Measurements from ENCODE around the gene CLIC4. TPM values are rescaled to one million over a fixed set of nuclear protein-coding genes. Genes with fewer than 3 reads are reported as not detected.
A peak's percentile ranks its signal among the peaks of the same experiment; 100 is the strongest.

The CLIC4 gene
- total RNA-seq, 1 donor from 2014 or later, result 353 TPM

DNA sequence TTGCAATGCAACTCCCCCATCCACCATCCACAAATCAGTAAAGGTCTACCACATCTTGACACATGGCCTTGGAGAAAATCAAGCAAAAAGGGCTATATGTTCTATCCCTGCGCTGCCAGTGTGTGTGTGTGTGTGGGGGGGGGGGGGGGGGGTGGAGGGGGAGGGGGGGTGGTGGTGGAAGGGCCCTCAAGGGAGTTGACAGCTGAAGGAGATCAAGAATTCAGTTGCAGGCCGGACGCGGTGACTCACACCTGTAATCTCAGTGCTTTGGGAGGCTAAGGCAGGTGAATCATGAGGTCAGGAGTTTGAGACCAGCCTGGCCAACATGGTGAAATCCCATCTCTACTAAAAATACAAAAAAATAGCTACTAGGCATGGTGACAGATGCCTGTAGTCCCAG is 37.6 kb upstream of the CLIC4 start:
- Histone ChIP-seq H3K4me2 (ENCODE audit: low read length) (peak overlapping the region; percentile 26), H3K9ac (ENCODE audit: low read length) (no peak overlapping the region), H2AFZ (ENCODE audit: low read depth, low read length) (no peak overlapping the region), H3K4me1 (ENCODE audit: insufficient read depth, low read length) (peaks cover 31% of the 10 kb centered on the region), H3K27ac (ENCODE audit: low read depth, low read length) (no peak overlapping the region), H3K27me3 (ENCODE audit: insufficient read depth, low read length) (no peaks in the 10 kb centered on the region), H4K20me1 (ENCODE audit: insufficient read depth, low read length) (no peaks in the 10 kb centered on the region), H3K36me3 (ENCODE audit: insufficient read depth, low read length) (no peaks in the 10 kb centered on the region), H3K79me2 (ENCODE audit: insufficient read depth, low read length) (no peaks in the 10 kb centered on the region), H3K4me3 (ENCODE audit: insufficient read depth, low read depth, low read length) (no peak overlapping the region), H3K9me3 (ENCODE audit: insufficient read depth, low read depth, low read length) (no peaks in the 10 kb centered on the region)
- Mint-ChIP-seq H3K9me3 (ENCODE audit: unreplicated experiment) (peaks cover 2% of the 10 kb centered on the region), H3K4me3 (ENCODE audit: unreplicated experiment) (no peak overlapping the region), H3K36me3 (ENCODE audit: low read depth, unreplicated experiment) (no peaks in the 10 kb centered on the region), H3K27ac (ENCODE audit: unreplicated experiment) (no peak overlapping the region), H3K27me3 (ENCODE audit: low read depth, unreplicated experiment) (no peaks in the 10 kb centered on the region), H3K4me1 (ENCODE audit: low read depth, unreplicated experiment) (peaks cover 17% of the 10 kb centered on the region)
- FAIRE-seq (no peak), DNase-seq (ENCODE audit: low read depth) (peak; percentile 81)
- TF ChIP-seq, protein P1, sequence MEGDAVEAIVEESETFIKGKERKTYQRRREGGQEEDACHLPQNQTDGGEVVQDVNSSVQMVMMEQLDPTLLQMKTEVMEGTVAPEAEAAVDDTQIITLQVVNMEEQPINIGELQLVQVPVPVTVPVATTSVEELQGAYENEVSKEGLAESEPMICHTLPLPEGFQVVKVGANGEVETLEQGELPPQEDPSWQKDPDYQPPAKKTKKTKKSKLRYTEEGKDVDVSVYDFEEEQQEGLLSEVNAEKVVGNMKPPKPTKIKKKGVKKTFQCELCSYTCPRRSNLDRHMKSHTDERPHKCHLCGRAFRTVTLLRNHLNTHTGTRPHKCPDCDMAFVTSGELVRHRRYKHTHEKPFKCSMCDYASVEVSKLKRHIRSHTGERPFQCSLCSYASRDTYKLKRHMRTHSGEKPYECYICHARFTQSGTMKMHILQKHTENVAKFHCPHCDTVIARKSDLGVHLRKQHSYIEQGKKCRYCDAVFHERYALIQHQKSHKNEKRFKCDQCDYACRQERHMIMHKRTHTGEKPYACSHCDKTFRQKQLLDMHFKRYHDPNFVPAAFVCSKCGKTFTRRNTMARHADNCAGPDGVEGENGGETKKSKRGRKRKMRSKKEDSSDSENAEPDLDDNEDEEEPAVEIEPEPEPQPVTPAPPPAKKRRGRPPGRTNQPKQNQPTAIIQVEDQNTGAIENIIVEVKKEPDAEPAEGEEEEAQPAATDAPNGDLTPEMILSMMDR (IDR thresholded peaks at IDR 0.05; ENCODE audit: insufficient read depth, low read depth, low read length), result no peak

DNA sequence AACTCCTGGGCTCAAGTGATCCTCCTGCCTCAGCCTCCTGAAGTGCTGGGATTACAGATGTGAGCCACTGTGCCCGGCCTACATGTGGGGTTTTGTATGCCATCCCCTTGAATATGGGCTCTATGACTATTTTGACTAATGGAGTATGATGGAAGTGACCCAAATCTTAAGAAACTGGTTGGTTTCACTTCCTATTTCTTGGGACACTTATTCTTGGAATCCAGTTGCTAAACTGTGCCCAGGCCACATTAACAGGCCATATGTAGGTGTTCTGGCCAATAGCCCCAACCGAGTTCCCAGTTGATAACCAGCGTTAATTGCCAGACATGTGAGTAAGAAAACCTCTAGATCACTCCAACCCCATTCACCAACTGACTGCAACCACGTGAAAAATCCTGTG is 36.3 kb upstream of the CLIC4 start:
- Histone ChIP-seq H3K4me2 (ENCODE audit: low read length) (no peak overlapping the region), H3K27ac (ENCODE audit: low read depth, low read length) (no peak overlapping the region), H3K79me2 (ENCODE audit: insufficient read depth, low read length) (no peaks in the 10 kb centered on the region), H3K36me3 (ENCODE audit: insufficient read depth, low read length) (no peaks in the 10 kb centered on the region), H2AFZ (ENCODE audit: low read depth, low read length) (no peak overlapping the region), H3K9ac (ENCODE audit: low read length) (no peak overlapping the region), H3K4me1 (ENCODE audit: insufficient read depth, low read length) (peaks cover 38% of the 10 kb centered on the region), H3K27me3 (ENCODE audit: insufficient read depth, low read length) (no peaks in the 10 kb centered on the region), H4K20me1 (ENCODE audit: insufficient read depth, low read length) (no peaks in the 10 kb centered on the region), H3K4me3 (ENCODE audit: insufficient read depth, low read depth, low read length) (no peak overlapping the region), H3K9me3 (ENCODE audit: insufficient read depth, low read depth, low read length) (no peaks in the 10 kb centered on the region)
- TF ChIP-seq, protein P1 (IDR thresholded peaks at IDR 0.05; ENCODE audit: insufficient read depth, low read depth, low read length), result no peak
- Mint-ChIP-seq H3K27ac (ENCODE audit: unreplicated experiment) (no peak overlapping the region), H3K27me3 (ENCODE audit: low read depth, unreplicated experiment) (no peaks in the 10 kb centered on the region), H3K4me1 (ENCODE audit: low read depth, unreplicated experiment) (peaks cover 24% of the 10 kb centered on the region), H3K9me3 (ENCODE audit: unreplicated experiment) (peaks cover 2% of the 10 kb centered on the region), H3K36me3 (ENCODE audit: low read depth, unreplicated experiment) (no peaks in the 10 kb centered on the region), H3K4me3 (ENCODE audit: unreplicated experiment) (no peak overlapping the region)
- FAIRE-seq, result no peak
- no peak for DNase-seq (ENCODE audit: low read depth)

DNA sequence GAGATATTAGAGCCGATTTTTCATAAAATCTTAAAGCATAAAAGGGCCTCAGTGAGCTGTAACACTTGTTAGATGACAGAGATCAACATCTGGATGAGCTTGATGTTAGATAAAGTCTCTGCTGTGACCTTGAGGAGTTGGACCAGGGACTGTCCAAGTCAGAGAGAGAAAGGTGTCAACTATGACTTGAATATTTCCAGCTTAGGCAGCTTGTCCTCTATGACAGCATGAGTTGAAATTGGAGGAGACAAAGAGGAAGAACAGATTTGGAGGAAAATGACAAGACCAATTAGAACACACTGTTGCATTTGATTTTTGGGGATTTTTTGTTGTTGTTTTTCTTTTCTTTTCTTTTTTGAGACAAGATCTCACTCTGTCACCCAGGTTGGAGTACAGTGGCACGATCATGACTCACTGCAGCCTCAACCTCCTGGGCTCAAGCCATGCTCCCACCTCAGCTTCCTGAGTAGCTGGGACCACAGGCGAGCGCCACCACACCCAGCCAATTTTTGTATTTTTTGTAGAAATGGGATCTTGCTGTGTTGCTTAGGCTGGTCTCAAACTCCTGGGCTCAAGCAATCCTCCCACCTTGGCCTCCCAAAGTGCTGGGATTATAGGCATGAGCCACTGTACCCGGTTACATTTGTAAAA is 35.3 kb upstream of the CLIC4 start:
- Histone ChIP-seq H3K36me3 (ENCODE audit: insufficient read depth, low read length) (no peaks in the 10 kb centered on the region), H4K20me1 (ENCODE audit: insufficient read depth, low read length) (no peaks in the 10 kb centered on the region), H3K4me3 (ENCODE audit: insufficient read depth, low read depth, low read length) (no peak overlapping the region), H3K9ac (ENCODE audit: low read length) (no peak overlapping the region), H3K4me2 (ENCODE audit: low read length) (no peak overlapping the region), H3K27me3 (ENCODE audit: insufficient read depth, low read length) (no peaks in the 10 kb centered on the region), H3K79me2 (ENCODE audit: insufficient read depth, low read length) (no peaks in the 10 kb centered on the region), H3K27ac (ENCODE audit: low read depth, low read length) (no peak overlapping the region), H3K4me1 (ENCODE audit: insufficient read depth, low read length) (peaks cover 40% of the 10 kb centered on the region), H3K9me3 (ENCODE audit: insufficient read depth, low read depth, low read length) (no peaks in the 10 kb centered on the region), H2AFZ (ENCODE audit: low read depth, low read length) (no peak overlapping the region)
- FAIRE-seq (no peak), DNase-seq (ENCODE audit: low read depth) (no peak)
- Mint-ChIP-seq H3K9me3 (ENCODE audit: unreplicated experiment) (peaks cover 2% of the 10 kb centered on the region), H3K4me1 (ENCODE audit: low read depth, unreplicated experiment) (peaks cover 20% of the 10 kb centered on the region), H3K4me3 (ENCODE audit: unreplicated experiment) (no peak overlapping the region), H3K27ac (ENCODE audit: unreplicated experiment) (no peak overlapping the region), H3K27me3 (ENCODE audit: low read depth, unreplicated experiment) (no peaks in the 10 kb centered on the region), H3K36me3 (ENCODE audit: low read depth, unreplicated experiment) (no peaks in the 10 kb centered on the region)
- no peak for TF ChIP-seq EZH2 (IDR thresholded peaks at IDR 0.05; ENCODE audit: insufficient read depth, low read length)
- TF ChIP-seq, protein P1 (IDR thresholded peaks at IDR 0.05; ENCODE audit: insufficient read depth, low read depth, low read length), result no peak

Data from astrocyte (in vitro differentiated cells and primary cell).